UCSD-AML1 (cell line): ENCODE data around the gene HIPK2.
A peak's percentile ranks its signal among the peaks of the same experiment; 100 is the strongest.

Experiments used
- DNase-seq: peaks from one replicate; lab custom pipeline; 2025; ENCODE audit not compliant: unreplicated experiment; lab: John Stamatoyannopoulos, UW

Gene HIPK2

GRCh38 chr7:139655305-139655704 is 122.5 kb downstream of the HIPK2 start:
- DNase-seq = no peak

GRCh38 chr7:139654276-139655181 is 123.3 kb downstream of the HIPK2 start:
- no peak for DNase-seq

- no peak for DNase-seq
These were observed 125.9 kb downstream of the HIPK2 start for GRCh38 chr7:139651914-139652313.

GRCh38 chr7:139651308-139651707 is 126.5 kb downstream of the HIPK2 start:
- no peak for DNase-seq

GRCh38 chr7:139650429-139651100 is 127.2 kb downstream of the HIPK2 start:
- no peak for DNase-seq

GRCh38 chr7:139648941-139649425 is 128.8 kb downstream of the HIPK2 start:
- DNase-seq = peak; percentile 16

- DNase-seq = no peak
These were observed 129.4 kb downstream of the HIPK2 start for GRCh38 chr7:139648391-139648861.

GRCh38 chr7:139647814-139648390 is 129.9 kb downstream of the HIPK2 start:
- DNase-seq = no peak

- no peak for DNase-seq
These were observed 130.7 kb downstream of the HIPK2 start for GRCh38 chr7:139647085-139647484.

GRCh38 chr7:139646566-139646965 is 131.2 kb downstream of the HIPK2 start:
- no peak for DNase-seq

GRCh38 chr7:139645572-139646523 is 131.9 kb downstream of the HIPK2 start:
- peak; percentile 49 for DNase-seq

- DNase-seq = no peak
These were observed 133.7 kb downstream of the HIPK2 start for GRCh38 chr7:139643951-139644585.

GRCh38 chr7:139642283-139642682 is 135.5 kb downstream of the HIPK2 start:
- no peak for DNase-seq

GRCh38 chr7:139641337-139641992 is 136.3 kb downstream of the HIPK2 start:
- DNase-seq = no peak

- no peak for DNase-seq
These were observed 137.1 kb downstream of the HIPK2 start for GRCh38 chr7:139640681-139641080.

- DNase-seq = no peak
These were observed 138.2 kb downstream of the HIPK2 start for GRCh38 chr7:139639563-139639962.

GRCh38 chr7:139635526-139636302 is 142.1 kb downstream of the HIPK2 start:
- peak; percentile 60 for DNase-seq

- no peak for DNase-seq
These were observed 143.7 kb downstream of the HIPK2 start for GRCh38 chr7:139634087-139634486.
